ENCODE measurements around the gene SALL3.

SALL3 gene

DNA sequence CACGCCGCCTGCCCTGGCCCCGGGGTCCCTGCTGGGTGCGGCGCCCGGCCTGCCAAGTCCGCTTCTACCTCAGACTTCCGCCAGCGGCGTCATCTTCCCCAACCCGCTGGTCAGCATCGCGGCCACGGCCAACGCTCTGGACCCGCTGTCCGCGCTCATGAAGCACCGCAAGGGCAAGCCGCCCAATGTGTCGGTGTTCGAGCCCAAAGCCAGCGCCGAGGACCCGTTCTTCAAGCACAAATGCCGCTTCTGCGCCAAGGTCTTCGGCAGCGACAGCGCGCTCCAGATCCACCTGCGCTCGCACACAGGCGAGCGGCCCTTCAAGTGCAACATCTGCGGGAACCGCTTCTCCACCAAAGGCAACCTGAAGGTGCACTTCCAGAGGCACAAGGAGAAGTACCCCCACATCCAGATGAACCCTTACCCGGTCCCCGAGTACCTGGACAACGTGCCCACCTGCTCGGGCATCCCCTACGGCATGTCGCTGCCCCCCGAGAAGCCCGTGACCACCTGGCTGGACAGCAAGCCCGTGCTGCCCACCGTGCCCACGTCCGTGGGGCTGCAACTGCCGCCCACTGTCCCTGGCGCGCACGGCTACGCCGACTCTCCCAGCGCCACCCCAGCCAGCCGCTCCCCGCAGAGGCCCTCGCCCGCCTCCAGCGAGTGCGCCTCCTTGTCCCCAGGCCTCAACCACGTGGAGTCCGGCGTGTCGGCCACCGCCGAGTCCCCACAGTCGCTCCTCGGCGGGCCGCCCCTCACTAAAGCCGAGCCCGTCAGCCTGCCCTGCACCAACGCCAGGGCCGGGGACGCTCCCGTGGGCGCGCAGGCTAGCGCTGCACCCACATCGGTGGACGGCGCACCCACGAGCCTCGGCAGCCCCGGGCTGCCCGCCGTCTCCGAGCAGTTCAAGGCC is 13.7 kb downstream of the SALL3 start:
- no peak overlapping the region for H3K4me3 ChIP-seq (ENCODE audit: low read length)
- peaks cover 12% of the 10 kb centered on the region for H3K27me3 ChIP-seq (ENCODE audit: insufficient read depth, low read length)
- H3K4me1 ChIP-seq (ENCODE audit: insufficient read depth, low read length) = no peaks in the 10 kb centered on the region
- H3K9me3 ChIP-seq (ENCODE audit: low read length) = no peaks in the 10 kb centered on the region
- H2AFZ ChIP-seq (ENCODE audit: low read depth, low read length) = no peak overlapping the region
- no peaks in the 10 kb centered on the region for H3K36me3 ChIP-seq (ENCODE audit: insufficient read depth, low read length)

DNA sequence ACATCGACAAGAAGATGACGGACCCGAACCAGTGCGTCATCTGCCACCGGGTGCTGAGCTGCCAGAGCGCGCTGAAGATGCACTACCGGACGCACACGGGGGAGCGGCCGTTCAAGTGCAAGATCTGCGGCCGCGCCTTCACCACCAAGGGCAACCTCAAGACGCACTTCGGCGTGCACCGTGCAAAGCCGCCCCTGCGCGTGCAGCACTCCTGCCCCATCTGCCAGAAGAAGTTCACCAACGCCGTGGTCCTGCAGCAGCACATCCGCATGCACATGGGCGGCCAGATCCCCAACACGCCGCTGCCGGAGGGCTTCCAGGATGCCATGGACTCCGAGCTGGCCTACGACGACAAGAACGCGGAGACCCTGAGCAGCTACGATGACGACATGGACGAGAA is 14.4 kb downstream of the SALL3 start:
- Histone ChIP-seq H3K27me3 (ENCODE audit: insufficient read depth, low read length) (peaks cover 8% of the 10 kb centered on the region), H3K4me1 (ENCODE audit: insufficient read depth, low read length) (no peaks in the 10 kb centered on the region), H3K36me3 (ENCODE audit: insufficient read depth, low read length) (no peaks in the 10 kb centered on the region), H2AFZ (ENCODE audit: low read depth, low read length) (no peak overlapping the region), H3K9me3 (ENCODE audit: low read length) (no peaks in the 10 kb centered on the region), H3K4me3 (ENCODE audit: low read length) (no peak overlapping the region)

DNA sequence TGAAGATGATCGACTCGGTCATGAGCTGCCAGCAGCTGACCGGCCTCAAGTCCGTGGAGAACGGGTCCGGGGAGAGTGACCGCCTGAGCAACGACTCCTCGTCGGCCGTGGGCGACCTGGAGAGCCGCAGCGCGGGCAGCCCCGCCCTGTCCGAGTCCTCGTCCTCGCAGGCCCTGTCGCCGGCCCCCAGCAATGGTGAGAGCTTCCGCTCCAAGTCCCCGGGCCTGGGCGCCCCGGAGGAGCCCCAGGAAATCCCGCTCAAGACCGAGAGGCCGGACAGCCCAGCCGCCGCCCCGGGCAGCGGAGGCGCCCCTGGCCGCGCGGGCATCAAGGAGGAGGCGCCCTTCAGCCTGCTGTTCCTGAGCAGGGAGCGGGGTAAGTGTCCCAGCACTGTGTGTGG is 14.9 kb downstream of the SALL3 start:
- peaks cover 8% of the 10 kb centered on the region for H3K27me3 ChIP-seq (ENCODE audit: insufficient read depth, low read length)
- H3K4me1 ChIP-seq (ENCODE audit: insufficient read depth, low read length) = no peaks in the 10 kb centered on the region
- H3K9me3 ChIP-seq (ENCODE audit: low read length) = no peaks in the 10 kb centered on the region
- no peaks in the 10 kb centered on the region for H3K36me3 ChIP-seq (ENCODE audit: insufficient read depth, low read length)
- H2AFZ ChIP-seq (ENCODE audit: low read depth, low read length) = no peak overlapping the region
- H3K4me3 ChIP-seq (ENCODE audit: low read length) = no peak overlapping the region

GRCh38 chr18:78994977-78995582 is 15.5 kb downstream of the SALL3 start:
- Histone ChIP-seq H3K4me3 (ENCODE audit: low read length) (no peak overlapping the region), H3K36me3 (ENCODE audit: insufficient read depth, low read length) (no peaks in the 10 kb centered on the region), H3K9me3 (ENCODE audit: low read length) (no peaks in the 10 kb centered on the region), H2AFZ (ENCODE audit: low read depth, low read length) (no peak overlapping the region), H3K4me1 (ENCODE audit: insufficient read depth, low read length) (no peaks in the 10 kb centered on the region), H3K27me3 (ENCODE audit: insufficient read depth, low read length) (peaks cover 5% of the 10 kb centered on the region)

GRCh38 chr18:78995740-78996395 is 16.2 kb downstream of the SALL3 start:
- H3K27me3 ChIP-seq (ENCODE audit: insufficient read depth, low read length) = peaks cover 4% of the 10 kb centered on the region
- H2AFZ ChIP-seq (ENCODE audit: low read depth, low read length) = no peak overlapping the region
- no peak overlapping the region for H3K4me3 ChIP-seq (ENCODE audit: low read length)
- H3K9me3 ChIP-seq (ENCODE audit: low read length) = no peaks in the 10 kb centered on the region
- H3K4me1 ChIP-seq (ENCODE audit: insufficient read depth, low read length) = no peaks in the 10 kb centered on the region
- H3K36me3 ChIP-seq (ENCODE audit: insufficient read depth, low read length) = no peaks in the 10 kb centered on the region

- Histone ChIP-seq H3K4me1 (ENCODE audit: insufficient read depth, low read length) (no peaks in the 10 kb centered on the region), H3K9me3 (ENCODE audit: low read length) (no peaks in the 10 kb centered on the region), H3K27me3 (ENCODE audit: insufficient read depth, low read length) (peaks cover 2% of the 10 kb centered on the region), H2AFZ (ENCODE audit: low read depth, low read length) (no peak overlapping the region), H3K36me3 (ENCODE audit: insufficient read depth, low read length) (no peaks in the 10 kb centered on the region), H3K4me3 (ENCODE audit: low read length) (no peak overlapping the region)
These were observed 17.3 kb downstream of the SALL3 start for GRCh38 chr18:78996741-78997490.

GRCh38 chr18:78998371-78999071 is 18.9 kb downstream of the SALL3 start:
- Histone ChIP-seq H2AFZ (ENCODE audit: low read depth, low read length) (no peak overlapping the region), H3K9me3 (ENCODE audit: low read length) (no peaks in the 10 kb centered on the region), H3K27me3 (ENCODE audit: insufficient read depth, low read length) (peaks cover 5% of the 10 kb centered on the region), H3K36me3 (ENCODE audit: insufficient read depth, low read length) (no peaks in the 10 kb centered on the region), H3K4me1 (ENCODE audit: insufficient read depth, low read length) (no peaks in the 10 kb centered on the region), H3K4me3 (ENCODE audit: low read length) (no peak overlapping the region)

DNA sequence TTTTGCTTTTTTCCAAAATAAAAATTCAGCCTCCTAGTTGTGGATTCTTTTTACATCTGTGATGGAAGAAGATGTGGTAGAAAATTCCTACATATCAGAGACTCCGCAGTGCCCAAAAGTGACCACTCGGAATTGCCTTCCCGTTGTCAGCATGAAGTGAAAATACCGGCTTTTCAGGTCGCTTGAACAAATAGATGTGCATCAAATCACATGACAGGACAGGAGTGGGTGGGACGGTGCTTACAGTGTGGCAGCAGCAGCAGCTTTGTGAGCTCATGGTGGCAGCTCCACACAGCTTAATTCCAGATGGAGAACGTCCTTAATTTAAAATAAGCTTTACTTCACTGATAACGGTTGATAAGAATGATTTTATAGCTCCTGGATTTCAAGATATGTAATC is 20.3 kb downstream of the SALL3 start:
- peaks cover 5% of the 10 kb centered on the region for H3K27me3 ChIP-seq (ENCODE audit: insufficient read depth, low read length)
- H2AFZ ChIP-seq (ENCODE audit: low read depth, low read length) = no peak overlapping the region
- H3K36me3 ChIP-seq (ENCODE audit: insufficient read depth, low read length) = no peaks in the 10 kb centered on the region
- no peaks in the 10 kb centered on the region for H3K9me3 ChIP-seq (ENCODE audit: low read length)
- H3K4me1 ChIP-seq (ENCODE audit: insufficient read depth, low read length) = no peaks in the 10 kb centered on the region
- H3K4me3 ChIP-seq (ENCODE audit: low read length) = no peak overlapping the region

- no peaks in the 10 kb centered on the region for H3K9me3 ChIP-seq (ENCODE audit: low read length)
- no peak overlapping the region for H3K4me3 ChIP-seq (ENCODE audit: low read length)
- no peaks in the 10 kb centered on the region for H3K4me1 ChIP-seq (ENCODE audit: insufficient read depth, low read length)
- H2AFZ ChIP-seq (ENCODE audit: low read depth, low read length) = no peak overlapping the region
- no peaks in the 10 kb centered on the region for H3K36me3 ChIP-seq (ENCODE audit: insufficient read depth, low read length)
- peaks cover 5% of the 10 kb centered on the region for H3K27me3 ChIP-seq (ENCODE audit: insufficient read depth, low read length)
These were observed 21.4 kb downstream of the SALL3 start for GRCh38 chr18:79000997-79001396.

GRCh38 chr18:79005653-79006052 is 26.0 kb downstream of the SALL3 start:
- H3K9me3 ChIP-seq (ENCODE audit: low read length) = no peaks in the 10 kb centered on the region
- no peak overlapping the region for H3K4me3 ChIP-seq (ENCODE audit: low read length)
- no peak overlapping the region for H2AFZ ChIP-seq (ENCODE audit: low read depth, low read length)
- H3K4me1 ChIP-seq (ENCODE audit: insufficient read depth, low read length) = no peaks in the 10 kb centered on the region
- no peaks in the 10 kb centered on the region for H3K36me3 ChIP-seq (ENCODE audit: insufficient read depth, low read length)
- peaks cover 3% of the 10 kb centered on the region for H3K27me3 ChIP-seq (ENCODE audit: insufficient read depth, low read length)

DNA sequence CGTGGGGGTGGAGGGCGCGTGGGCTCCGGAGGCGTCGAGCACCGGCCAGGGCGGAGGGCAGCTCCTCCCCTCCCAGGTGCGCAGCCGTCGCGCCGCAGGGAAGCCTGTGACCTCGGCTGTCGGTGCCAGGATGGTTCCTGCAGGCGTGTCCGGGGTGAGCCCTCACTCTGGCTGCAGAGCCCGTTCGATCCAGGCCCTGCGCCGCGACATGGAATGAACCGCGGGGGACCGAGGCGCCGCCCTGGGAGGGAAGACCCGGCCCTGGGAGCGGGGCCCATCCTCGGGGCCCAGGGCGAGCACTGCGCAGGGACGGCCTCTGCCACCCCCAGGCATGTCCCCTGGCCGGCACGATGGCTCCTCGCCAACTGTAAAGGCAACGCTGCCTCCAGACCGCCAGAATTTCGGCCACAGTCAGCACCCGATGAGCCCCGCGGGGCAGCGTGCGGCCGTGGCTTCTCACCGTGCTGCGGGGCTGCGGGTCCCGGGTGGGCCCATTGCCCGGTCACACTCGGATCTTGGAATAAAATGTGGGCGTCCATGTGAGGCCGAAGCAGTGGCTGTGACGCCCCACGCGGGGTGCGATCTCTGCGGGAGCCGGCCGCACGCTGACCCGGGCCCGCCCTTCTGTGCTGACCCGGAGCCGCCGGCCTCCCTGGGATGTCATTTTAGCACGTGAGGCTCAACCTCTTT is 26.6 kb downstream of the SALL3 start:
- Histone ChIP-seq H3K9me3 (ENCODE audit: low read length) (no peaks in the 10 kb centered on the region), H2AFZ (ENCODE audit: low read depth, low read length) (no peak overlapping the region), H3K36me3 (ENCODE audit: insufficient read depth, low read length) (no peaks in the 10 kb centered on the region), H3K4me1 (ENCODE audit: insufficient read depth, low read length) (no peaks in the 10 kb centered on the region), H3K4me3 (ENCODE audit: low read length) (no peak overlapping the region), H3K27me3 (ENCODE audit: insufficient read depth, low read length) (peaks cover 3% of the 10 kb centered on the region)

DNA sequence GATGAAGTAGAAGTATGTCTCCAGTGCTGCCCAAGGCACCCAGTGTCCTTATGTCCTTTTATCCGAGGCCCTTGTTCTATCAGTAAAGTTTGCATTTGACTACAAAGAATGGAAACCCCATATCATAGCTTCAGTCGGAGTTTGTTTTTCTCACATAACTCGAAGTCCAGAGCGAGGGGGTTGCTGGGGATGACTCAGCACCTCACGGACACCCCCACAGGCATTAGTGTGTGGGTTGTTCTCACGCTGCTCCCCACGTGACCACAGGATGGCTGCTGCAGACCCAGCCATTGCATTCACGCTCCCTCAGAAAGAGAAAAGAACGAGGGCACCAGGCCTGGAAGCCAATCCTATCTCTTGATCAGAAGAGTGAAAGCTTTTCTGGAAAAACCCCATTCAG is 27.8 kb downstream of the SALL3 start:
- Histone ChIP-seq H2AFZ (ENCODE audit: low read depth, low read length) (no peak overlapping the region), H3K9me3 (ENCODE audit: low read length) (no peaks in the 10 kb centered on the region), H3K27me3 (ENCODE audit: insufficient read depth, low read length) (peaks cover 3% of the 10 kb centered on the region)

More for the DNA sequence above, 27.8 kb downstream of the SALL3 start:
- H3K36me3 ChIP-seq (ENCODE audit: insufficient read depth, low read length) = no peaks in the 10 kb centered on the region
- no peaks in the 10 kb centered on the region for H3K4me1 ChIP-seq (ENCODE audit: insufficient read depth, low read length)
- H3K4me3 ChIP-seq (ENCODE audit: low read length) = no peak overlapping the region
